ENCODE measurements around the gene TPP1.

- TF ChIP-seq POLR2A (IDR thresholded peaks at IDR 0.05) (no peak), EP300 (IDR thresholded peaks at IDR 0.05) (no peak), CTCF (IDR thresholded peaks at IDR 0.05) (no peak)
Observed at GRCh38 chr11:6653656-6654055, 34.4 kb upstream of the TPP1 start.
